ENCODE measurements around the gene SLC6A7. TPM values are rescaled to one million over a fixed set of nuclear protein-coding genes. Genes with fewer than 3 reads are reported as not detected.

The SLC6A7 gene
- total RNA-seq, 4 donors from 2014 or later: 0.07 TPM; not detected in 3

DNA sequence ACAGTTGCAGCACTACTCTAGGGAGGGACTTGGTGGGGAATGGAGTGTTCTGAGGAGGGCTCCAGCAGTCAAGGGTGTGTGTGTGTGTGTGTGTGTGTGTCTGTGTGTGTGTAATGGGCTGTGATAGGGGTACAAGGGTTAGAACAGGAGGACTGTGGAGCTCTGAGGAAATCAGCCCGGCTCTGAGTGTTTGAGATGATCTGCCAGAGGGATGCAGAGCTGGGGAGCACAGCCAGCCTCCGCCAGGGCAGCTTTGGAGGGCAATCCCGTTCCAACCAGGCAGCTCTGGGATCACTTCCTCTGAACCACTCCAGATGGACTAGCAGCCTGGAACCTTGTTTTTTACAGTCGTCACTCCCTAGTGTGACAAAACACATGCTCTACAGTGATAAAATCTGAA, 3.0 kb upstream of the SLC6A7 start:
- in situ Hi-C loops (cut with MboI; ENCODE audit: low sequenced_read_pairs in 4 of 4) (no loop called here), intact Hi-C loops (cut with DNase I; ENCODE audit: low total_unique reads) (no loop called here)
- DNase-seq (no peak), ATAC-seq (no peak)
- Histone ChIP-seq H3K27me3 (peaks cover 0 to 4% (median 0%) of the 10 kb centered on the region in 3 donors), H3K36me3 (no peaks in the 10 kb centered on the region), H3K4me1 (peaks cover 7 to 15% of the 10 kb centered on the region in 2 donors), H3K9me3 (no peaks in the 10 kb centered on the region), H3K27ac (no peak overlapping the region), H3K4me3 (no peak overlapping the region)
- TF ChIP-seq POLR2A (IDR thresholded peaks at IDR 0.05): no peak
- TF ChIP-seq, protein P1, sequence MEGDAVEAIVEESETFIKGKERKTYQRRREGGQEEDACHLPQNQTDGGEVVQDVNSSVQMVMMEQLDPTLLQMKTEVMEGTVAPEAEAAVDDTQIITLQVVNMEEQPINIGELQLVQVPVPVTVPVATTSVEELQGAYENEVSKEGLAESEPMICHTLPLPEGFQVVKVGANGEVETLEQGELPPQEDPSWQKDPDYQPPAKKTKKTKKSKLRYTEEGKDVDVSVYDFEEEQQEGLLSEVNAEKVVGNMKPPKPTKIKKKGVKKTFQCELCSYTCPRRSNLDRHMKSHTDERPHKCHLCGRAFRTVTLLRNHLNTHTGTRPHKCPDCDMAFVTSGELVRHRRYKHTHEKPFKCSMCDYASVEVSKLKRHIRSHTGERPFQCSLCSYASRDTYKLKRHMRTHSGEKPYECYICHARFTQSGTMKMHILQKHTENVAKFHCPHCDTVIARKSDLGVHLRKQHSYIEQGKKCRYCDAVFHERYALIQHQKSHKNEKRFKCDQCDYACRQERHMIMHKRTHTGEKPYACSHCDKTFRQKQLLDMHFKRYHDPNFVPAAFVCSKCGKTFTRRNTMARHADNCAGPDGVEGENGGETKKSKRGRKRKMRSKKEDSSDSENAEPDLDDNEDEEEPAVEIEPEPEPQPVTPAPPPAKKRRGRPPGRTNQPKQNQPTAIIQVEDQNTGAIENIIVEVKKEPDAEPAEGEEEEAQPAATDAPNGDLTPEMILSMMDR (IDR thresholded peaks at IDR 0.05 in 4 of 5, conservative IDR thresholded peaks at IDR 0.05 in 1 of 5): no peak

DNA sequence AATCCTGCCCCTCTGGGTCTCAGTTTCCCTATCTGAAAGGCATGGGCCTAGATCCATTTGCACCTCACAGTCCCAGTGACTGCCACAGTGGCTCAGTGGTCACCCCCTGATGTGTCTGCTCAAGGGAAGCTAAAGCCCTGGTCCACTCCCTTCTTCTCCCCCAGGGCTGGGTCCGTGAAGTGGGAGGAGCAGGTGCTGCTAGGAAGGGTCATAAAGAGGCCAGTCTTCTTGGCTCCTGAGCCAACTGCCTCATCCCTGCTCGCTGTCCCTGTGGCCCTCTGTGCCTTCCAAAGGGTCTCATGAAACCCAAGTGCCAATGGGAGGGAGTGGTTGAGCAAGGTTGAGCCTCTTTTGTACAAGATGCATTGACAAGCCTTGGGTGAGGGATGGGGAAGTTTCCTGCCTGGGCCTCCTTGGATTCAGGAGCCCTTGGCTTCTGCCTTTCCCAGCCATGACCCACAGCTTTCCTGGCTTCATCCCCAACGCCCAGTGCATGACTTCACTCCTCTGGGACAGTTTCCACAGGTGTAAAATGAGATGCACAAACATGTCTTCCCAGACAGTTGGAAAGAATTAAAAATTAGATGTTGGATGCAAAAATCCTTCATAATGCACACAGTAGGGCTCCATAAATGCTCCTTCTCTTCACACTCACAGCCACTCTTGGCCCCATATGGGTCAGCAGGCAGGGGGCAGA, 1.6 kb upstream of the SLC6A7 start:
- H3K36me3 ChIP-seq: no peaks in the 10 kb centered on the region
- peak overlapping the region; percentile 35 to 58 (median 49) for H3K27ac ChIP-seq
- in situ Hi-C loops (cut with MboI; ENCODE audit: low sequenced_read_pairs in 4 of 4): no loop called here
- H3K4me1 ChIP-seq: peaks cover 7 to 15% of the 10 kb centered on the region in 2 donors
- H3K27me3 ChIP-seq: peaks cover 0 to 4% (median 0%) of the 10 kb centered on the region in 3 donors
- ATAC-seq: peak; percentile 95 to 98
- TF ChIP-seq, protein P1 (IDR thresholded peaks at IDR 0.05 in 4 of 5, conservative IDR thresholded peaks at IDR 0.05 in 1 of 5): no peak
- no peak for TF ChIP-seq POLR2A (IDR thresholded peaks at IDR 0.05)
- intact Hi-C loops (cut with DNase I; ENCODE audit: low total_unique reads): no loop called here
- H3K4me3 ChIP-seq: no peak overlapping the region
- H3K9me3 ChIP-seq: no peaks in the 10 kb centered on the region
- DNase-seq: peak; percentile 65 to 77

DNA sequence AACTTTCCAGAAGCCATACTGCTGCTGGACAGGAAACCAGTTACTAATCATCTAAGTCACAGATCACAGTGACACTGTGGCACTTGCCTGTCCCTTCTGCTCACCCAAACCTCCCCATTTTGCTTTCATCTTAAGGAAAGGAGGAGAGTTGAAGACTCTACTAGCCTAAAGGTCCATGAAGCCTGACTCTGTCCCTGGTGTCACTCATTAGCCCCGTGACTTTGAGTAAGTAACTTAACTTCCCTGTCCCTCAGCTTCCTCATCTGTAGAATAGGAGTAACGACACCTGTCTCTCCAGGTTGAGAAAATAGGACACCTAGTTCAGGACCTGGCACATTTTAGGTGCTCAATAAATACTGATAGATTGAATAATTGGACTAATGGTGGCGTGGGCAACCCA, 536 bp upstream of the SLC6A7 start:
- Histone ChIP-seq H3K9me3 (no peaks in the 10 kb centered on the region), H3K4me1 (peaks cover 7 to 15% of the 10 kb centered on the region in 2 donors), H3K4me3 (no peak overlapping the region), H3K36me3 (no peaks in the 10 kb centered on the region), H3K27ac (no peak overlapping the region), H3K27me3 (peaks cover 0 to 4% (median 0%) of the 10 kb centered on the region in 3 donors)
- intact Hi-C loops (cut with DNase I; ENCODE audit: low total_unique reads) (no loop called here), in situ Hi-C loops (cut with MboI; ENCODE audit: low sequenced_read_pairs in 4 of 4) (no loop called here)
- TF ChIP-seq POLR2A (IDR thresholded peaks at IDR 0.05): no peak
- TF ChIP-seq, protein P1 (IDR thresholded peaks at IDR 0.05 in 4 of 5, conservative IDR thresholded peaks at IDR 0.05 in 1 of 5): no peak
- ATAC-seq: no peak
- DNase-seq: no peak

DNA sequence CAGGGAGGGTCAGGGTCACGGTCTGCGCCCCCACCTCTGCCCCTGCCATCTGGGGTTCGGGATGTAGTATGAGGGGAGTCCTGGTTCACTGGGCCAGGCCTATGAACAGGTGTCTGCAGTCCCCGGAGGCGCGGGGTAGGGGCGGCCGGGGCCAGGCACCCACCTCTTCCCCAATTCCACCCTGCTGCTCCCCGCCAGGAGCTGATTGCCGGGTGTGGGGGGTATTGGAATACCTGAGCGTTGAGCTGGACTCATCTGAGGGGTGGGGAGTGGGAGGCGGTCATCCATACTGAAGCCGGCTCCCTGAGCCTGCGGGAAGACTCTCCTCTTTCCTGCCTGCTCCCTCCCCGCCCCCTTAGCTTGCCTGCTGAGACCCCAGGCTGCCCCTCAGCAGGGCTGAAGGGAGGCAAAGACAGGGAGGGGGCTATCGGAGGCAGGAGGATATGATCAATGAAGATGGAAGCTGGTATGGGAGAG, 679 bp downstream of the SLC6A7 start:
- peaks cover 0 to 4% (median 0%) of the 10 kb centered on the region in 3 donors for H3K27me3 ChIP-seq
- no peaks in the 10 kb centered on the region for H3K9me3 ChIP-seq
- no peaks in the 10 kb centered on the region for H3K36me3 ChIP-seq
- no peak overlapping the region for H3K4me3 ChIP-seq
- intact Hi-C loops (cut with DNase I; ENCODE audit: low total_unique reads) (no loop called here), in situ Hi-C loops (cut with MboI; ENCODE audit: low sequenced_read_pairs in 4 of 4) (no loop called here)
- ATAC-seq: no peak
- H3K4me1 ChIP-seq: peaks cover 7 to 15% of the 10 kb centered on the region in 2 donors
- H3K27ac ChIP-seq: no peak overlapping the region
- TF ChIP-seq POLR2A (IDR thresholded peaks at IDR 0.05): no peak
- TF ChIP-seq, protein P1 (IDR thresholded peaks at IDR 0.05 in 4 of 5, conservative IDR thresholded peaks at IDR 0.05 in 1 of 5): no peak
- DNase-seq: no peak

All from gastrocnemius medialis (tissue), 4 donors.